GM12892 (cell line): ENCODE results near the gene FLT4.

Experiments used
- POLR2A ChIP-seq: IDR thresholded peaks from 2 replicates; pipeline ENCODE4 v1.6.1; 2011; ENCODE audit warnings: low read depth, low read length, control low read depth
- POLR2AphosphoS5 ChIP-seq: IDR thresholded peaks from 2 replicates; pipeline ENCODE4 v1.6.1; 2011; ENCODE audit warnings: low read depth, low read length, control low read depth

- no peak for TF ChIP-seq POLR2AphosphoS5
- TF ChIP-seq POLR2A = no peak
Measured at GRCh38 chr5:180599590-180599914, 49.8 kb downstream of the FLT4 start.
